Stimulated activated CD4-positive, alpha-beta T cell treated with anti-CD3 and anti-CD28 coated beads, TNF-alpha, amount 100 ng/mL, for 48 hours (primary cell): ENCODE results near the gene GPALPP1.
A peak's percentile ranks its signal among the peaks of the same experiment; 100 is the strongest.
"Not testable (repeated sequence)": the region's sequence is repeated elsewhere in the genome, so short reads cannot be mapped to it uniquely, and the experiment has no call there.

ENCODE experiments used
- DNase-seq, 3 donors: peaks; one replicate each; pipeline ENCODE4 v3.0.0-alpha.2; 2020; ENCODE audit warnings: low read depth in 3 of 3

GPALPP1 gene

GRCh38 chr13:44989071-44989889 lies at the start of gene GPALPP1, which contains the start of gene NUFIP1:
TSS of gene GPALPP1 (plus strand) at chr13:44989538. CDS start at chr13:44989655, 117 bp downstream.
TSS of gene NUFIP1 (minus strand) at chr13:44989471. CDS start at chr13:44989436, 35 bp downstream.
- DNase-seq: peak; percentile 89 to 94 (median 90)

- not testable (repeated sequence) for DNase-seq
These were observed 45.9 kb upstream of the GPALPP1 start for GRCh38 chr13:44943411-44943810.

DNA sequence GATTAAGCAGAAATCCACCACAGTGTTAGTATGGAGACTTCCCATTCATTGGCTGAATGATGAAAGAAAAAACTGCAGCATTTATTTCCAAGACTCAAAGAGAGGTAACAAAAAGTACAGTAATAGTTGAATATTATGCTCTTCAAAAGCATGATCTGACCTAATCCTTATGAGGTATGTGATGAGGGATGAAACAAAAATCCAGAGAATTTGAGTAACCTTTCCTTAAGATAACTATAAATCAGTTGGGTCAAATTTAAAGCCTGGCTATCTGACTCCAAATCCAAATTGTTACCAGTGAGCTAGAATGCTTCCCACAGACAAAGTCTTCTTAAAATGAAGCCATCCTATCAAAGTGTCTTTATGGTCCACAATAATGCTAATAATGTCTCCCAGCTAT lies 38.2 kb upstream of the GPALPP1 start:
- DNase-seq: no peak

DNA sequence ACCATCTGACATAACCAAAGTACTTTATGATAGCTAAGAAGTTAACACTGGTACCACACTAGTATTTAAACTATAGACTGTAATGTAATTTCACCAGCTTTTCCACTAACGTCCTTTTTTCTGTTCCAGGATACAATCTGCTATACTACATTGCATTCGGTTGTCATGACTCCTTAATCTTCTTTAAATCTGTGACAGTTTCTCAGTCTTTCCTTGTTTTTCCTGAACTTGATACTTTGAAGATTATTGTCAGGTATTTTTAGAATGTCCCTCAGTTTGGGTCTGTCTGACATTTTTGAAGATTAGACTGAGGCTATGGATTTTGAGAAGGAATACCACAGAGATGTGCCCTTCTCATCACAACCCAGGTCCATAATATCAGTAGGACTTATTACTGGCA lies 36.7 kb upstream of the GPALPP1 start:
- DNase-seq: no peak

GRCh38 chr13:44954224-44954623 lies 35.1 kb upstream of the GPALPP1 start:
- no peak for DNase-seq

- DNase-seq: no peak
These were observed 33.9 kb upstream of the GPALPP1 start for GRCh38 chr13:44955406-44955805.

DNA sequence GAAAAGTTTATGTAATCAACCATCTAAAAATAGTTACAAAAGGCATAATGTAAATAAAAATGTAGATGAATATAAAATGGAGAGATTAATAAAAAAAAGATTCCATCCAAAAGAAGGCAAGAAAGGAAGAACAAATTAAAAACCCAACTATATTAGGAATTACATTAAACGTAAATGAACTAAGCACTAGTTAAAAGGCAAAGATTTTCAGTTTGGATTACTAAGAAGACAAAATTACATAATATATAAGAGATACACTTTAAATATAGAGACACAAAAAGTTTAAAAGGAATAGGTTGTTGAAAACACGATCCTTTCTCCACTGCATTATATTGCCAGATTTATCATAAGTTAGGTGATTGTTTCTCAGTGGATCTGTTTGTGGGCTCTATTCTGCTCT lies 27.3 kb upstream of the GPALPP1 start:
- no peak for DNase-seq

GRCh38 chr13:44967704-44968433 lies 21.5 kb upstream of the GPALPP1 start:
- DNase-seq: no peak

- no peak for DNase-seq
These were observed 20.9 kb upstream of the GPALPP1 start for GRCh38 chr13:44968434-44968815.

- no peak for DNase-seq
These were observed 19.5 kb upstream of the GPALPP1 start for GRCh38 chr13:44969551-44970484.

GRCh38 chr13:44971656-44972595 lies 17.4 kb upstream of the GPALPP1 start:
- DNase-seq: no peak

- no peak for DNase-seq
These were observed 16.3 kb upstream of the GPALPP1 start for GRCh38 chr13:44972956-44973581.

DNA sequence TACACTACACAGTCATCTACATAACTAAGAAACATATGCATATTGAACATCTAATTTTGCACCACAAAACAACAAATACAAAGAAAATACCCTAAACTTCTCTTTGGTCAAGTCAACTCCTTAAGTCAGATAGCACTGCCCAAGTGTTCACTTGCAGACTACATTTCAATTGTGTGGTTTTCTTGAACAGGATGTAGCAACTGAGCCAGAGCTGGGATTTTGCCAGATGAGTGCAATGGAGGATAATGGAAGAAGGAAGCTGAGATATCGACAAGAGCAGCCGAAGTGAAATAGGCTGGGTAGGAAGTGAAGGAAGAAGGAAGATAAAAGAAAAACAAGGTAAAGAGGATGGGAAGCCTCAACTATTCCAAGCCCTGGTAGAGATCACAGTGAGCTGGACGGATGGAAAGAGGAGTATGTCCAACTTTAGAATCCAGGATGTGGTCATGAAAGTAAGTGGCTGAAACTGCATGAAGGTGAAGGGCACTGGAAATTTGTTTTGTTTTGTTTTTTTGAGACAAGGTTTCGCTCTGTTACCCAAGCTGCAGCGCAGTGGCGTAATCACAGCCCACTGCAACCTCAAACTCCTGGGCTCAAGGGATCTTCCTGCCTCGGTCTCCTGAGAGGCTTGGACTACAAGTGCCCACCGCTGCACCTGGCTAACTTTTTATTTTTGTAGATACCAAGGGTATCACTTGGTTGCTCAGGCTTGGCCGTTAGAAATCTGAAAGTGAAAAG lies 15.1 kb upstream of the GPALPP1 start:
- no peak for DNase-seq

GRCh38 chr13:44976196-44976595 lies 13.1 kb upstream of the GPALPP1 start:
- DNase-seq: no peak

- no peak for DNase-seq
These were observed 12.3 kb upstream of the GPALPP1 start for GRCh38 chr13:44976949-44977583.

GRCh38 chr13:44978328-44978727 lies 11.0 kb upstream of the GPALPP1 start:
- no peak for DNase-seq

GRCh38 chr13:44989941-44990340 lies 603 bp downstream of the GPALPP1 start:
- no peak for DNase-seq

GRCh38 chr13:45003417-45003816 lies 14.1 kb downstream of the GPALPP1 start:
- DNase-seq: no peak

GRCh38 chr13:45004096-45004495 lies 14.8 kb downstream of the GPALPP1 start:
- no peak for DNase-seq
